GM18505 (cell line): ENCODE measurements around the gene F2RL2.
"Not testable (repeated sequence)": the region's sequence is repeated elsewhere in the genome, so short reads cannot be mapped to it uniquely, and the experiment has no call there.

Source experiments
- ATAC-seq: cut with Tn5 transposase; IDR thresholded peaks from one replicate; pipeline ENCODE4 v1.9.1; 2021; ENCODE audit not compliant: unreplicated experiment
- POLR2A ChIP-seq: IDR thresholded peaks from 4 replicates; pipeline ENCODE4 v1.6.1; 2011; ENCODE audit warnings: borderline replicate concordance; ENCODE audit not compliant: insufficient read depth, insufficient read length; ENCODE audit errors: extremely low read depth

Gene F2RL2

DNA sequence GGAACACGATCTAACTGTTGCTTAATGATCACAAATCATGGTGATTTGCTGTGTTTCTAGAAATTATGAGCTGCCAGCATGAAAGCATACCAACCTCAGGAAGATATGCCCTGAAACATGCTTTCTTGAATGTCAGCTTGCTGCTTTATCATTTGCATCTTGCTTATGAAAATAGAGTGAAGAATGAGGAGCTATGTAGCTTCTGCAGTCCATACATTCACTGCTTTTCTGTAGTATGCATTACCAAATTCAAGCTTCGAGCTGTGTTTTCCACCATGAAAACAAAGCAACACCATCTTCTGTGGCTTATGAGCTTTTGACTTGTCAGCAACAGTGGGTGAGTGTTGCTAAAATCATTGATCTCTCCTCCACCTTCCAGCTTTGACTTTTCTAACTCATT lies 16.5 kb downstream of the F2RL2 start:
- TF ChIP-seq POLR2A, result no peak
- peak; percentile 41 for ATAC-seq

DNA sequence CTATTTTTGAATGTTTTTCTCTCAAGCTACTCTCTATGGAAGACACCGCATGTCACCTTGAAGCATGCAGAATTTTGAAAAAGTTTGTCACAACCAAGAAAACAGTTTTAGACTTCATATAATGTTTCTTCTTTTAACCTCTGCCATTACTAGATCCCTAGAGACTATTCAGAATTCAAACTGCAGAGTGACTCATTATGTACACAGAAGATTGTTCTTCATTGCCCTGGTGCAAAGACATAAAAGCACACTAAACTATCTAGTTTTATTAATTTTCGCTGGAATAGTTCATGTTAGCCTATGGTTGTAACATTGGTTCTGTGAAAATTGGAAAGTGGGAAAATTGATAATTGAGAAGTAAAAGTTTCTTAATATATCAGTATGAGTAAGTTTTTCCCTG lies 18.4 kb downstream of the F2RL2 start:
- no peak for ATAC-seq
- TF ChIP-seq POLR2A, result no peak

DNA sequence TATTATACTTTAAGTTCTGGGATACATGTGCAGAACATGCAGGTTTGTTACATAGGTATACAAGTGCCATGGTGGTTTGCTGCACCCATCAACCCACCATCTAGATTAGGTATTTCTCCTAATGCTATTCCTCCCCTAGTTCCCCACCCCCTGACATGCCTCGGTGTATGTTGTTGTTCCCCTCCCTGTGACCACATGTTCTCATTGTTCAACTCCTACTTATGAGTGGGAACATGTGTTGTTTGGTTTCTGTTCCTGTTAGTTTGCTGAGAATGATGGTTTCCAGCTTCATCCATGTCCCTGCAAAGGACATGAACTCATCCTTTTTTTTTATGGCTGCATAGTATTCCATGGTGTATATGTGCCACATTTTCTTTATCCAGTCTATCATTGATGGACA lies 19.2 kb downstream of the F2RL2 start:
- not testable (repeated sequence) for ATAC-seq

- TF ChIP-seq POLR2A, result no peak
- no peak for ATAC-seq
Measured at GRCh38 chr5:76602094-76602726, 21.0 kb downstream of the F2RL2 start.

DNA sequence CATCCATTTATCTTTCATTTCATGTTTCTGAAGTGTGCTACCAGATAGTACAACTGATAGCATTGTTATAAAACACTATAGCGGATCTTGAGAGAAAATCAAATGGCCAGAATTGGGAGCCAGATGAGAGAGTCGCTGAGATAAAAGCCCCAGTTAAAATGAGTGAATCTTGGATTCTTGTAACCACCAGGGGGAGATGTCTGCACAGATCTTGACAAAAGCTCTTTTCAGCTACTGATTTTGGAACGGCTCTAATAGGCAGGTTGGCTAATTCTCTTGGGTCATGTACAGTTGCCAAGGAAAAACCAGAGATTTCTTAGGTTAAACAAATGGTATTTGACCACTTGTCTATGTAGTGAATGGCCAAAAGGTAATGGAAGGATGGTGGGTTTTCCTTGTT lies 21.7 kb downstream of the F2RL2 start:
- no peak for ATAC-seq

DNA sequence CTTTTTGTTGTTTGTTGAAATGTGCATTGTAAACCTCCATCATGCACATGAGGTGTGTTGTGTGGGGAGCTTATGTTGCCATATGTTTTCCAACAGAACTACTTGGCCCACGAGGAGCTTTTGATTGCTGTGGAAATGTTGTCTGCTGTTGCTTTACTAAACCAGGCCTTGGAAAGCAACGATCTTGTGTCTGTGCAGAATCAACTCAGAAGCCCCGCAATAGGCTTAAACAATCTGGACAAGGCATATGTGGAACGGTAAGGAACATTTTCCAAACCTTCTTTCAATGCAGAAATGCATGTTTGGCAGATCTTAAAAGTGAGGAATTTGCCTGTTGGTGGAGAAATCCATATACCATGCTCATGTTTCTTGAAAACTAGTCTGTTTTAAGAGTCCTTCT lies 22.5 kb downstream of the F2RL2 start:
- TF ChIP-seq POLR2A, result no peak
- no peak for ATAC-seq

More for the DNA sequence above, 21.7 kb downstream of the F2RL2 start:
- no peak for TF ChIP-seq POLR2A

DNA sequence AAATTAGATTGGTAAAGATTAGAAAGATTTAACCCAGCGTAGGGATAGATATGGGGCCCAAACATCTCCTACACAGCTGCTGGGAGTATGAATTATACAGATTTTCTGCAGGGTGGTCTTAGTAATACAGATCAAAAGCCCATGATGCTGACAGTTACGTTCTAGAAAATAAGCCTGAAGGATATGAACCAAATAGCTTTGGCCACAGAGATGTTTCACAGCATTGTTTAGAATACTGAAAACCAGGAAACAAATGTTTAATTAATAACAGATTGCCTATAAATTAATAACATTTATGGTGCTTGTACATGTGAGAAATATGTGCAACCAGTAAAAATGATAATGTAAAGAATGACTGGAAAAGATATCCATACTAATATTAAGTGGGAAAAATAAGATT lies 24.7 kb downstream of the F2RL2 start:
- no peak for ATAC-seq
- no peak for TF ChIP-seq POLR2A

GRCh38 chr5:76595755-76596481 lies 27.3 kb downstream of the F2RL2 start:
- no peak for TF ChIP-seq POLR2A
- ATAC-seq, result no peak

- ATAC-seq, result no peak
- TF ChIP-seq POLR2A, result no peak
Measured at GRCh38 chr5:76594107-76594506, 29.1 kb downstream of the F2RL2 start.

- no peak for TF ChIP-seq POLR2A
Measured at GRCh38 chr5:76592692-76593091, 30.5 kb downstream of the F2RL2 start.

GRCh38 chr5:76591366-76591765 lies 31.8 kb downstream of the F2RL2 start:
- ATAC-seq, result no peak
- TF ChIP-seq POLR2A, result no peak

More at GRCh38 chr5:76592692-76593091, 30.5 kb downstream of the F2RL2 start:
- no peak for ATAC-seq

- ATAC-seq, result peak; percentile 90
- TF ChIP-seq POLR2A, result no peak
Measured at GRCh38 chr5:76590027-76590426, 33.2 kb downstream of the F2RL2 start.

DNA sequence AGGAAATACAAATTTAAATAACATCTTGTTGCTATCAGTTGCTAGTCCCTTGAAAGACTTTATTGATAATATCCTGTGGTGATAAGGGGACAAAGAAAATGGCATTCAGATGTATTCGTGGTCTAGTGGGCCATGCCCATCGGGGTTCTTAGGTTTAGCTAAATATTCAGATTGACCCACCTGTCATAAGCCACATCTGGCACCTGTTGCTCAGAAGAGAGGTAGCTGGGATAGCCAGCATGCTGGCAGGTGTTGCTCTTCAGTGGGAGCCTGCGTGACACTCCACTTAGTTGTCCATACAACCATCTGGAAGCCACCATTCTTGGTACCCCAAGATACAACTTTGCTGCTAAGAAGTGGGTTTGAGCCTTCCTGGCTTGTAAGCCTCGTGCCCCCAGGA lies 36.7 kb downstream of the F2RL2 start:
- TF ChIP-seq POLR2A, result no peak
- no peak for ATAC-seq

GRCh38 chr5:76585783-76586217 lies 37.4 kb downstream of the F2RL2 start:
- ATAC-seq, result no peak
- no peak for TF ChIP-seq POLR2A
